ENCODE results near the gene F7. TPM values are rescaled to one million over a fixed set of nuclear protein-coding genes. Genes with fewer than 3 reads are reported as not detected.
"Not testable (repeated sequence)": the region's sequence is repeated elsewhere in the genome, so short reads cannot be mapped to it uniquely, and the experiment has no call there.

F7 gene
- under 1 TPM in 2 of 3 donors, not detected in 1; 0.25 to 0.91 TPM for total RNA-seq
- total RNA-seq (2013): 0.27 TPM

- no peak for TF ChIP-seq CTCF (IDR thresholded peaks at IDR 0.05)
- H3K9me3 ChIP-seq (ENCODE audit: control insufficient read depth, insufficient read depth, low read length): no peaks in the 10 kb centered on the region
- intact Hi-C loops (cut with micrococcal nuclease): no loop called here
- peaks cover 5% of the 10 kb centered on the region for H3K4me1 ChIP-seq (ENCODE audit: control insufficient read depth, insufficient read depth, low read length)
- H3K4me3 ChIP-seq (ENCODE audit: low read length): no peak within 1 kb of the TSS
- DNase-seq (no peak), ATAC-seq (no peak)
- H3K27me3 ChIP-seq (ENCODE audit: control insufficient read depth, insufficient read depth, low read length): peaks cover 5% of the 10 kb centered on the region
- no peaks in the 10 kb centered on the region for H3K4me1 Mint-ChIP-seq
- no peaks in the 10 kb centered on the region for H3K9me3 Mint-ChIP-seq
- H3K27me3 Mint-ChIP-seq (ENCODE audit: low read depth in 2 of 2): no peaks in the 10 kb centered on the region
- no peak within 1 kb of the TSS for H3K4me3 Mint-ChIP-seq
- 84% methylated on average over 17 of the region's 17 CpGs for WGBS (ENCODE audit: insufficient coverage)
- H3K36me3 ChIP-seq (ENCODE audit: control insufficient read depth, insufficient read depth, low read length): no peaks in the 10 kb centered on the region
- H3K27ac ChIP-seq (ENCODE audit: low read length): no peak within 1 kb of the TSS
- H3K27ac Mint-ChIP-seq: no peak within 1 kb of the TSS
- H3K36me3 Mint-ChIP-seq: no peaks in the 10 kb centered on the region
Measured at GRCh38 chr13:113105032-113105920, at the start of gene F7. F7 (plus strand) TSS chr13:113105791; CDS start chr13:113105842, 51 bp downstream.

- Histone ChIP-seq H3K4me1 (ENCODE audit: control insufficient read depth, insufficient read depth, low read length) (no peaks in the 10 kb centered on the region), H3K9me3 (ENCODE audit: control insufficient read depth, insufficient read depth, low read length) (peaks cover 13% of the 10 kb centered on the region), H3K36me3 (ENCODE audit: control insufficient read depth, insufficient read depth, low read length) (no peaks in the 10 kb centered on the region), H3K27ac (ENCODE audit: low read length) (no peak overlapping the region), H3K4me3 (ENCODE audit: low read length) (no peak overlapping the region), H3K27me3 (ENCODE audit: control insufficient read depth, insufficient read depth, low read length) (no peaks in the 10 kb centered on the region)
- no peak overlapping the region for H3K4me3 Mint-ChIP-seq
- TF ChIP-seq CTCF (IDR thresholded peaks at IDR 0.05): no peak
- H3K9me3 Mint-ChIP-seq: no peaks in the 10 kb centered on the region
- intact Hi-C loops (cut with micrococcal nuclease): no loop called here
- no peaks in the 10 kb centered on the region for H3K27me3 Mint-ChIP-seq (ENCODE audit: low read depth in 2 of 2)
- H3K36me3 Mint-ChIP-seq: no peaks in the 10 kb centered on the region
- WGBS (ENCODE audit: insufficient coverage): 91% methylated on average over 1 of the region's 1 CpG
- ATAC-seq (no peak), DNase-seq (no peak)
- no peak overlapping the region for H3K27ac Mint-ChIP-seq
- no peaks in the 10 kb centered on the region for H3K4me1 Mint-ChIP-seq
Measured at GRCh38 chr13:113057084-113057483, 48.5 kb upstream of the F7 start.

GRCh38 chr13:113057559-113057958, 48.0 kb upstream of the F7 start:
- H3K4me1 ChIP-seq (ENCODE audit: control insufficient read depth, insufficient read depth, low read length); H3K36me3 ChIP-seq (ENCODE audit: control insufficient read depth, insufficient read depth, low read length); H3K27me3 Mint-ChIP-seq (ENCODE audit: low read depth in 2 of 2); H3K4me3 Mint-ChIP-seq; H3K4me1 Mint-ChIP-seq; H3K4me3 ChIP-seq (ENCODE audit: low read length); H3K9me3 Mint-ChIP-seq; H3K27me3 ChIP-seq (ENCODE audit: control insufficient read depth, insufficient read depth, low read length); H3K27ac Mint-ChIP-seq; DNase-seq; ATAC-seq; H3K36me3 Mint-ChIP-seq; intact Hi-C loops (cut with micrococcal nuclease); H3K27ac ChIP-seq (ENCODE audit: low read length): not testable (repeated sequence)
- peaks cover 13% of the 10 kb centered on the region for H3K9me3 ChIP-seq (ENCODE audit: control insufficient read depth, insufficient read depth, low read length)
- WGBS (ENCODE audit: insufficient coverage): 93% methylated on average over 3 of the region's 3 CpGs

- Histone ChIP-seq H3K27ac (ENCODE audit: low read length) (no peak overlapping the region), H3K36me3 (ENCODE audit: control insufficient read depth, insufficient read depth, low read length) (no peaks in the 10 kb centered on the region), H3K4me3 (ENCODE audit: low read length) (no peak overlapping the region), H3K9me3 (ENCODE audit: control insufficient read depth, insufficient read depth, low read length) (peaks cover 13% of the 10 kb centered on the region), H3K4me1 (ENCODE audit: control insufficient read depth, insufficient read depth, low read length) (no peaks in the 10 kb centered on the region), H3K27me3 (ENCODE audit: control insufficient read depth, insufficient read depth, low read length) (no peaks in the 10 kb centered on the region)
- 90% methylated on average over 21 of the region's 21 CpGs for WGBS (ENCODE audit: insufficient coverage)
- no peak for ATAC-seq
- Mint-ChIP-seq H3K9me3 (no peaks in the 10 kb centered on the region), H3K4me3 (no peak overlapping the region), H3K27me3 (ENCODE audit: low read depth in 2 of 2) (no peaks in the 10 kb centered on the region), H3K4me1 (no peaks in the 10 kb centered on the region), H3K27ac (no peak overlapping the region), H3K36me3 (no peaks in the 10 kb centered on the region)
- no peak for TF ChIP-seq CTCF (IDR thresholded peaks at IDR 0.05)
- no peak for DNase-seq
- intact Hi-C loops (cut with micrococcal nuclease): no loop called here
Measured at GRCh38 chr13:113058129-113058987, 47.2 kb upstream of the F7 start.
